Activated B cell treated with CpG ODN at 0.5 μM for 24 hours (primary cell): ENCODE data around the gene TRIM56. TPM values are rescaled to one million over a fixed set of nuclear protein-coding genes. Genes with fewer than 3 reads are reported as not detected.
"Not testable (repeated sequence)": the region's sequence is repeated elsewhere in the genome, so short reads cannot be mapped to it uniquely, and the experiment has no call there.

Source experiments
- ATAC-seq: fragments of 200-7000 bp; cut with Tn5 transposase; one replicate; pipeline ENCODE4 v1.10.0; 2021; ENCODE audit warnings: low read depth, mild to moderate bottlenecking, moderate library complexity
- CTCF ChIA-PET: fragments of 350-600 bp; sonication (Branson Sonifier 250); formaldehyde crosslinking; loops from one replicate; lab custom pipeline; 2021; ENCODE audit warnings: antibody characterized with exemption; lab: Charles Lee
- POLR2A ChIA-PET: fragments of 350-600 bp; sonication (Branson Sonifier 250); formaldehyde crosslinking; loops from one replicate; lab custom pipeline; 2021; ENCODE audit warnings: antibody characterized with exemption; lab: Charles Lee
- DNase-seq: peaks from one replicate; pipeline ENCODE4 v3.0.0; 2022
- H3K27ac Mint-ChIP-seq: one replicate; pipeline ENCODE4 v1.8.0; 2020; ENCODE audit warnings: mixed read lengths
- H3K27me3 Mint-ChIP-seq: one replicate; pipeline ENCODE4 v1.8.0; 2021; ENCODE audit warnings: mixed read lengths
- H3K36me3 Mint-ChIP-seq: one replicate; pipeline ENCODE4 v1.8.0; 2021; ENCODE audit warnings: low read depth, mixed read lengths
- H3K4me1 Mint-ChIP-seq: one replicate; pipeline ENCODE4 v1.8.0; 2021; ENCODE audit warnings: mixed read lengths
- H3K4me3 Mint-ChIP-seq: one replicate; pipeline ENCODE4 v1.8.0; 2020; ENCODE audit warnings: mild to moderate bottlenecking, mixed read lengths
- H3K9me3 Mint-ChIP-seq: one replicate; pipeline ENCODE4 v1.8.0; 2020; ENCODE audit warnings: mixed read lengths
- CTCF ChIP-seq: fragments of 200-600 bp; IDR thresholded peaks from one replicate; pipeline ENCODE4 v1.8.0; 2022; ENCODE audit warnings: antibody characterized with exemption, mild to moderate bottlenecking
- intact Hi-C: fragments of 100-400 bp; cut with micrococcal nuclease; formaldehyde crosslinking; loops from one replicate; pipeline ENCODE4 v1.15.1; 2024
- total RNA-seq: library from RNA; stranded (reverse); gene quantifications from 2 replicates; pipeline ENCODE4 v1.2.3, GENCODE V29; 2022

The TRIM56 gene
- total RNA-seq, 1 donor from 2014 or later = 57.5 TPM

GRCh38 chr7:101104193-101104713 lies 19.0 kb downstream of the TRIM56 start:
- CTCF ChIA-PET = no interaction called here
- H3K4me1 Mint-ChIP-seq = no peaks in the 10 kb centered on the region

GRCh38 chr7:101104799-101105198 lies 19.5 kb downstream of the TRIM56 start:
- POLR2A ChIA-PET = no interaction called here
- DNase-seq = no peak
- Mint-ChIP-seq H3K27ac (no peak overlapping the region), H3K4me3 (no peak overlapping the region), H3K4me1 (no peaks in the 10 kb centered on the region), H3K36me3 (no peaks in the 10 kb centered on the region), H3K9me3 (no peaks in the 10 kb centered on the region), H3K27me3 (peaks cover 37% of the 10 kb centered on the region)
- intact Hi-C loops = no loop called here
- TF ChIP-seq CTCF = no peak
- CTCF ChIA-PET = no interaction called here
- ATAC-seq = no peak

More at GRCh38 chr7:101104193-101104713, 19.0 kb downstream of the TRIM56 start:
- ATAC-seq (no peak), DNase-seq (no peak)
- peaks cover 37% of the 10 kb centered on the region for H3K27me3 Mint-ChIP-seq
- no peak for TF ChIP-seq CTCF
- POLR2A ChIA-PET = no interaction called here
- H3K36me3 Mint-ChIP-seq = no peaks in the 10 kb centered on the region
- H3K27ac Mint-ChIP-seq = no peak overlapping the region
- no peaks in the 10 kb centered on the region for H3K9me3 Mint-ChIP-seq
- no peak overlapping the region for H3K4me3 Mint-ChIP-seq
- intact Hi-C loops = no loop called here

- ATAC-seq, H3K36me3 Mint-ChIP-seq, DNase-seq, POLR2A ChIA-PET, H3K27ac Mint-ChIP-seq, H3K9me3 Mint-ChIP-seq, H3K4me1 Mint-ChIP-seq, CTCF ChIA-PET, intact Hi-C loops, H3K4me3 Mint-ChIP-seq: not testable (repeated sequence)
- peaks cover 35% of the 10 kb centered on the region for H3K27me3 Mint-ChIP-seq
These were observed 20.0 kb downstream of the TRIM56 start for GRCh38 chr7:101105248-101105647.

GRCh38 chr7:101106386-101106785 lies 21.1 kb downstream of the TRIM56 start:
- Mint-ChIP-seq H3K4me3 (no peak overlapping the region), H3K27me3 (peaks cover 25% of the 10 kb centered on the region), H3K9me3 (no peaks in the 10 kb centered on the region), H3K36me3 (no peaks in the 10 kb centered on the region), H3K27ac (no peak overlapping the region), H3K4me1 (no peaks in the 10 kb centered on the region)
- no peak for TF ChIP-seq CTCF
- no peak for DNase-seq
- ChIA-PET CTCF (no interaction called here), POLR2A (no interaction called here)
- intact Hi-C loops = no loop called here
- no peak for ATAC-seq

GRCh38 chr7:101108330-101108857 lies 23.1 kb downstream of the TRIM56 start:
- H3K36me3 Mint-ChIP-seq = no peaks in the 10 kb centered on the region
- DNase-seq = no peak
- intact Hi-C loops = no loop called here
- no peak overlapping the region for H3K27ac Mint-ChIP-seq
- H3K4me3 Mint-ChIP-seq = no peak overlapping the region
- POLR2A ChIA-PET = no interaction called here
- H3K27me3 Mint-ChIP-seq = peaks cover 15% of the 10 kb centered on the region
- no peak for ATAC-seq
- TF ChIP-seq CTCF = no peak
- no peaks in the 10 kb centered on the region for H3K9me3 Mint-ChIP-seq
- H3K4me1 Mint-ChIP-seq = no peaks in the 10 kb centered on the region
- CTCF ChIA-PET = no interaction called here

GRCh38 chr7:101108961-101109360 lies 23.7 kb downstream of the TRIM56 start:
- intact Hi-C loops = no loop called here
- no peak for TF ChIP-seq CTCF
- POLR2A ChIA-PET = interaction anchor here (0.7 kb wide), 1 partner anchor 40 kb away, joined by 4 read pairs; no protein-coding TSS in a partner anchor

More at GRCh38 chr7:101108961-101109360, 23.7 kb downstream of the TRIM56 start:
- Mint-ChIP-seq H3K27me3 (peaks cover 12% of the 10 kb centered on the region), H3K36me3 (no peaks in the 10 kb centered on the region), H3K27ac (no peak overlapping the region), H3K4me1 (no peaks in the 10 kb centered on the region), H3K4me3 (no peak overlapping the region), H3K9me3 (no peaks in the 10 kb centered on the region)
- ATAC-seq (no peak), DNase-seq (no peak)
- CTCF ChIA-PET = no interaction called here
